ENCODE data around the gene ELOVL6.
"Not testable (repeated sequence)": the region's sequence is repeated elsewhere in the genome, so short reads cannot be mapped to it uniquely, and the experiment has no call there.

The ELOVL6 gene

DNA sequence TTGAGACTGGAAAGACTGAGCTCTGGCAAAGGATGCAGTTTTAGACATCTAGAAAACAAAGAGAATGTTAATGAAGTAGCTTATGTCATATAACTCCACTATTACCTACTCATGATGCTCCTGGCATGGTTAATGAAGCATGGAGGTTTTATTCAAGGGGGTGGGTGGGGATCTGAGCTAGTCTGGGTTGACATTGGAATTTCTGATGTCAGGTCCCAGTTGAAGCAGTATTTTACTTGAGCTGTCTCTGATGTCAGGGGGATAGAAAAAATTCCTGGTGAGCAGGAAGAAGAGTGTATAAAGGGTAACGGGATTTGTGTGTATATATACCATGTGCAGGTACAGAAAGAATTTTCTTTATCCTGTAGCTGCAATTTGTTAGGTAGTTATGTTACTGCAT, 102.0 kb downstream of the ELOVL6 start:
- no peaks in the 10 kb centered on the region for H3K9me3 ChIP-seq (ENCODE audit: control insufficient read depth in 1 of 2, low read length in 2 of 2)
- H3K27ac ChIP-seq (ENCODE audit: low read length) = no peak overlapping the region
- no peak overlapping the region for H3K4me3 ChIP-seq (ENCODE audit: low read depth in 1 of 2, low read length in 2 of 2)
- no peaks in the 10 kb centered on the region for H3K27me3 ChIP-seq (ENCODE audit: low read depth, low read length)
- no peaks in the 10 kb centered on the region for H3K36me3 ChIP-seq (ENCODE audit: control insufficient read depth in 1 of 2, insufficient read depth in 2 of 2, low read length in 2 of 2)
- H3K4me1 ChIP-seq (ENCODE audit: control insufficient read depth in 1 of 2, insufficient read depth in 2 of 2, low read length in 2 of 2) = no peaks in the 10 kb centered on the region

DNA sequence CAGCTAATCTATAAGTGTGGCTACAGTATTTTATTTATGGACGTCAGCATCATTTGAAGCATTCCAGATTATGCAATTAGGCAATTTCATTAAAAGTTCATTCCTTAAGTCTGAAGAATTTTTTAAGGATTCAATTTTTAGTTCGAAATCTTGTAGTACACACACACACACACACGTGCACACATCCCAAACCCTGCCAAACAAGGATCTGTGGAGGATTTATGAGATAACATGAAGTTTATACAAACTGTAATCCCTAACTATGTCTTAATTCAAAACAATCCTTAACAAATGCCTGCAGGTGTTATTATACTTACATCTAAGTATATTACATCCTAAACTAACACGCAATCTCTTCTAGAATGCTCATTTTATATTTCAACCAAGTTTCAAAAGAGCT, 105.8 kb downstream of the ELOVL6 start:
- H3K4me3 ChIP-seq (ENCODE audit: low read depth in 1 of 2, low read length in 2 of 2) = no peak overlapping the region
- H3K4me1 ChIP-seq (ENCODE audit: control insufficient read depth in 1 of 2, insufficient read depth in 2 of 2, low read length in 2 of 2) = peaks cover 0 to under 1% of the 10 kb centered on the region in 2 donors
- H3K9me3 ChIP-seq (ENCODE audit: control insufficient read depth in 1 of 2, low read length in 2 of 2) = no peaks in the 10 kb centered on the region
- no peaks in the 10 kb centered on the region for H3K36me3 ChIP-seq (ENCODE audit: control insufficient read depth in 1 of 2, insufficient read depth in 2 of 2, low read length in 2 of 2)
- H3K27me3 ChIP-seq (ENCODE audit: low read depth, low read length) = no peaks in the 10 kb centered on the region
- no peak overlapping the region for H3K27ac ChIP-seq (ENCODE audit: low read length)

DNA sequence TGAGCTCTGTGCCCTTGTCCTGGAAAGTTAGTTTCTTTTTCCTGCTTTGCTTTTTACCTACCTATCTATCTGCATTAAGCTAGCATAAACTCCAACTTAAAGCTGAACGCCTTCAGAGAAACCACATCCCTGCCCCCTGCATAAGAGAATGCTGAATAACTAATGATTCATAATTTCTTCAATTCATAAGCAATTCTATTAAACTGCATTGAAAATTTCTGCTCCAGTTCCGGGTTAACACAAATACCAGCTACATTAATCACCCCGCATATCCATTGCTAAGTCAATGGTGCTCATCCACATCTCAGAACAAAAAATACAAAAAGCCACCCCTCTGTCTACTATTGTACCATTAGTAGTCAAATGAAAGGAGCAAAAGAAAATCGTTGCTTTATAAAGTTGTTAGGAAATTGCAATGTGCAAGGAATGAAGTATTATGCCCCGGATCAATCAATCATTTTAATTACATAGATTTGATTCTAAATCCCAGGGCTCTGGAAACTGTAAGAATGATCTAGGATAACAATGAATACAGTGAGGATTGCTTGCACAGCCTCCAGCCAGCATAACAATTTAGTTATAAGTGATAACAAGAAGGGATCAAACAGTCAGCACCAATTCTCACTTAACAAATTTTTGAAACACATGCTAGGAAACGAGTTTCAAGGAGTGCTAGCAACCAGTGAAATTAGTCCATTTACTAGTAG, 106.8 kb downstream of the ELOVL6 start:
- Histone ChIP-seq H3K27ac (ENCODE audit: low read length) (no peak overlapping the region), H3K4me1 (ENCODE audit: control insufficient read depth in 1 of 2, insufficient read depth in 2 of 2, low read length in 2 of 2) (peaks cover 0 to 4% of the 10 kb centered on the region in 2 donors), H3K4me3 (ENCODE audit: low read depth in 1 of 2, low read length in 2 of 2) (no peak overlapping the region), H3K36me3 (ENCODE audit: control insufficient read depth in 1 of 2, insufficient read depth in 2 of 2, low read length in 2 of 2) (no peaks in the 10 kb centered on the region), H3K27me3 (ENCODE audit: low read depth, low read length) (no peaks in the 10 kb centered on the region), H3K9me3 (ENCODE audit: control insufficient read depth in 1 of 2, low read length in 2 of 2) (no peaks in the 10 kb centered on the region)

DNA sequence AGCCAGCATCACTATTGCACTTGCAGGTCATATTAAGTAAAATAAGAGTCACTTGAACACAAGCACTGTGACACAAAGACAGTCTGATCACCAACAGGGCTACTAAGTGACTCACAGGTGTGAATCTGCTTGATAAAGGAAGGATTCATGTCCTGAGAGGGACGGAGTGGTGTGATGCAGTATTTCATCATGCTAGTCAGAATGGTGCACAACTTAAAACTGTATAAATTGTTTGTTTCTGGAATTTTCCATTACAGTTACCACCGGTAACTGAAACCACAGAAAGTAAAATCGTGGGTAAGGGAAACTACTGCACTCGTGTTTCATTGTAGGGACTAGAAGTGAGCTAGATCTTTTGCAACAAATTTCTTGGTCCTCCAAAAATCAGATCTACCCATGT, 109.7 kb downstream of the ELOVL6 start:
- Histone ChIP-seq H3K4me3 (ENCODE audit: low read depth in 1 of 2, low read length in 2 of 2) (no peak overlapping the region), H3K9me3 (ENCODE audit: control insufficient read depth in 1 of 2, low read length in 2 of 2) (no peaks in the 10 kb centered on the region), H3K27ac (ENCODE audit: low read length) (no peak overlapping the region), H3K36me3 (ENCODE audit: control insufficient read depth in 1 of 2, insufficient read depth in 2 of 2, low read length in 2 of 2) (no peaks in the 10 kb centered on the region), H3K27me3 (ENCODE audit: low read depth, low read length) (no peaks in the 10 kb centered on the region), H3K4me1 (ENCODE audit: control insufficient read depth in 1 of 2, insufficient read depth in 2 of 2, low read length in 2 of 2) (peaks cover 0 to 4% of the 10 kb centered on the region in 2 donors)

DNA sequence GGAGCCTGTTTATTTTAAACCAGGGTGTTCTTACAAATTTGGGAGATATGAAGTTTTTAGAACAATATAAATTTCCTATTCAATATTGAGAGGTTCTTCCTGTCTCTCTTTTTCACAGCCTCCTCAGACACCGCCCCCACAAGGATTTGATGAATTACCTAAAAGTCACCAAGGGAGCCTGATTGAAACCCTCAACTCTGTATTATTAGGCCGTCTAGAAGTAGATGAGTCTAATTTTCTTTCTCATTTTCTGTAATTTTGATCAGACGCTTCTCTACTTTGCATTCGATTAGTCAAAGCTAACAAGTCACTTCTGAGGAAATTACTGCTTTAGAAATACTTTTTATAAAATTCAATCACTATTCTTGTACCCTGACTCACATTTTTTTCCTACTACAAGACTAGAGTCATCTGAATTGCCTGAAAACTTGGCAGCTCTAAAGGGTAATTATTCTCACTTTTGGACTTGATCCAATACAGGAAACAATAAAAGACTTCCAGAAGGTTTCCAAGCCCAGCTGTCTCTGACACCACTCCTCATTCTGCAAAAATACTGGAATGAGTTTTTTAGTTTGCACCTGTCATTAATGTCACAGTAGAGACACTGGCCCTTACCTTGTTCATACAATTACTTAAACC, 111.2 kb downstream of the ELOVL6 start:
- no peaks in the 10 kb centered on the region for H3K27me3 ChIP-seq (ENCODE audit: low read depth, low read length)
- H3K36me3 ChIP-seq (ENCODE audit: control insufficient read depth in 1 of 2, insufficient read depth in 2 of 2, low read length in 2 of 2) = no peaks in the 10 kb centered on the region

DNA sequence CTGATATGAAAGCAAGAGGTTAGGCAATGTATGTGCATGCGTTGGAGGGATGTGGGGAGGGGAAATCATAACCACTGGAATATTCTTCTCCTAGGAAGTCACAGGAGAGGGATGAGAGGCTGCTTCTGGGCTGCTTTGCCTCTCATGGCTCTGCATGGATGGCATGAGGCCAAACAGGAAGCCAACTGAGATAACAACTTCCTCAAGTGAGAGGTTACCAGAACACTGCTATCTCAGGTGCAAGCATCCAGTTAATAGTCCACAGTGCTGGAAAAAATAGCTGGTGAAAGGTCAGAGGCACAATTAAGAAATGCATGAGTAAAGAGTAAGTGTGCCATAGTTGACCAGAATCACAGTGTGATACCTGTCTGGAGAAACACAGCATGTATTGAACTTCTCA, 113.3 kb downstream of the ELOVL6 start:
- H3K4me3 ChIP-seq (ENCODE audit: low read depth in 1 of 2, low read length in 2 of 2) = no peak overlapping the region
- no peaks in the 10 kb centered on the region for H3K36me3 ChIP-seq (ENCODE audit: control insufficient read depth in 1 of 2, insufficient read depth in 2 of 2, low read length in 2 of 2)
- peaks cover 0 to 4% of the 10 kb centered on the region in 2 donors for H3K4me1 ChIP-seq (ENCODE audit: control insufficient read depth in 1 of 2, insufficient read depth in 2 of 2, low read length in 2 of 2)
- H3K27me3 ChIP-seq (ENCODE audit: low read depth, low read length) = no peaks in the 10 kb centered on the region
- H3K9me3 ChIP-seq (ENCODE audit: control insufficient read depth in 1 of 2, low read length in 2 of 2) = no peaks in the 10 kb centered on the region
- no peak overlapping the region for H3K27ac ChIP-seq (ENCODE audit: low read length)

More for the DNA sequence above, 111.2 kb downstream of the ELOVL6 start:
- peaks cover 0 to 4% of the 10 kb centered on the region in 2 donors for H3K4me1 ChIP-seq (ENCODE audit: control insufficient read depth in 1 of 2, insufficient read depth in 2 of 2, low read length in 2 of 2)
- H3K4me3 ChIP-seq (ENCODE audit: low read depth in 1 of 2, low read length in 2 of 2) = no peak overlapping the region
- no peak overlapping the region for H3K27ac ChIP-seq (ENCODE audit: low read length)
- no peaks in the 10 kb centered on the region for H3K9me3 ChIP-seq (ENCODE audit: control insufficient read depth in 1 of 2, low read length in 2 of 2)

DNA sequence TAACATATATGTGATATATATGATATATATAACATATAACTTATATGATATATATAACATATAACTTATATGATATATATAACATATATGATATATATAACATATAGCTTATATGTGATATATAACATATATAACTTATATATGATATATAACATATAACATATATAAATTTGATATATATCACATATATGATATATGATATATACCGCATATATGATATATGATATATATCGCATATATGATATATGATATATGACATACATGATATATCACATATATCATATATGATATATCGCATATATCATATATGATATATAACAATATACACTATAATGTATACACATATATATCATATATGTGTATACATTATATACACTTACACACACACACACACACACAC, 114.3 kb downstream of the ELOVL6 start:
- no peak overlapping the region for H3K27ac ChIP-seq (ENCODE audit: low read length)

DNA sequence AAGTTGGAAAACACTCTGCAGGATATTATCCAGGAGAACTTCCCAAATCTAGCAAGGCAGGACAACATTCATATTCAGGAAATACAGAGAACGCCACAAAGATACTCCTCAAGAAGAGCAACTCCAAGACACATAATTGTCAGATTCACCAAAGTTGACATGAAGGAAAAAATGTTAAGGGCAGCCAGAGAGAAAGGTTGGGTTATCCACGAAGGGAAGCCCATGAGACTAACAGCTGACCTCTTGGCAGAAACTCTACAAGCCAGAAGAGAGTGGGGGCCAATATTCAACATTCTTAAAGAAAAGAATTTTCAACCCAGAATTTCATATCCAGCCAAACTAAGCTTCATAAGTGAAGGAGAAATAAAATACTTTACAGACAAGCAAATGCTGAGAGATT, 120.3 kb downstream of the ELOVL6 start:
- H3K4me3 ChIP-seq (ENCODE audit: low read depth in 1 of 2, low read length in 2 of 2); H3K27me3 ChIP-seq (ENCODE audit: low read depth, low read length): not testable (repeated sequence)

More for the DNA sequence above, 114.3 kb downstream of the ELOVL6 start:
- H3K9me3 ChIP-seq (ENCODE audit: control insufficient read depth in 1 of 2, low read length in 2 of 2) = no peaks in the 10 kb centered on the region
- no peaks in the 10 kb centered on the region for H3K27me3 ChIP-seq (ENCODE audit: low read depth, low read length)
- H3K4me3 ChIP-seq (ENCODE audit: low read depth in 1 of 2, low read length in 2 of 2) = no peak overlapping the region
- H3K4me1 ChIP-seq (ENCODE audit: control insufficient read depth in 1 of 2, insufficient read depth in 2 of 2, low read length in 2 of 2) = peaks cover 0 to 4% of the 10 kb centered on the region in 2 donors
- no peaks in the 10 kb centered on the region for H3K36me3 ChIP-seq (ENCODE audit: control insufficient read depth in 1 of 2, insufficient read depth in 2 of 2, low read length in 2 of 2)

DNA sequence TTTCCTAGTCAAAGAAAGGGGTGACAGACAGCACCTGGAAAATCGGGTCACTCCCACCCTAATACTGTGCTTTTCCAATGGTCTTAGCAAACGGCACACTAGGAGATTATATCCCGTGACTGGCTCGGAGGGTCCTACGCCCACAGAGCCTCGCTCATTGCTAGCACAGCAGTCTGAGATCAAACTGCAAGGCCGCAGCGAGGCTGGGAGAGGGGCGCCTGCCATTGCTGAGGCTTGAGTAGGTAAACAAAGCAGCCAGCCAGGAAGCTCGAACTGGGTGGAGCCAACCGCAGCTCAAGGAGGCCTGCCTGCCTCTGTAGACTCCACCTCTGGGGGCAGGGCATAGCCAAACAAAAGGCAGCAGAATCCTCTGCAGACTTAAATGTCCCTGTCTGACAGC, 121.6 kb downstream of the ELOVL6 start:
- not testable (repeated sequence) for H3K27ac ChIP-seq (ENCODE audit: low read length); H3K36me3 ChIP-seq (ENCODE audit: control insufficient read depth in 1 of 2, insufficient read depth in 2 of 2, low read length in 2 of 2); H3K27me3 ChIP-seq (ENCODE audit: low read depth, low read length); H3K9me3 ChIP-seq (ENCODE audit: control insufficient read depth in 1 of 2, low read length in 2 of 2); H3K4me3 ChIP-seq (ENCODE audit: low read depth in 1 of 2, low read length in 2 of 2); H3K4me1 ChIP-seq (ENCODE audit: control insufficient read depth in 1 of 2, insufficient read depth in 2 of 2, low read length in 2 of 2)

More for the DNA sequence above, 120.3 kb downstream of the ELOVL6 start:
- H3K4me1 ChIP-seq (ENCODE audit: control insufficient read depth in 1 of 2, insufficient read depth in 2 of 2, low read length in 2 of 2); H3K9me3 ChIP-seq (ENCODE audit: control insufficient read depth in 1 of 2, low read length in 2 of 2); H3K27ac ChIP-seq (ENCODE audit: low read length); H3K36me3 ChIP-seq (ENCODE audit: control insufficient read depth in 1 of 2, insufficient read depth in 2 of 2, low read length in 2 of 2): not testable (repeated sequence)

DNA sequence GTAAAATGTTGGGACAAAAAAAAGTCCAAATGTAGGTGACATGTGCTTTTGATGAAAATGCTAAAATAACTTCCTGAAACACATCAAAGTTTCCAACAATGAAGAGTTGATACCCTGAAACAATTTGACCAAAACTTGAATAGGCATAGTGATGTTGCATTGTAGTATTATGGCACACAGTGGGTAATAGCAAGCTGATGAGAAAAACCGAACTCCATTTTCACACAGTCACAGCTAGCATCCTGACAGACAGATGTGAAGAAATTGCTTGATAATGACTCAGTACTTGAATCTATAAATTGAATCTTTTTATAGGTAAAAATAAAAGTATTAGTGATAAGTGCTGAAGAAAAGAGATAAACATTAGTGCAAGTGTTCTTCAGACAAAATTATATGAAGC, 122.5 kb downstream of the ELOVL6 start:
- Histone ChIP-seq H3K9me3 (ENCODE audit: control insufficient read depth in 1 of 2, low read length in 2 of 2) (no peaks in the 10 kb centered on the region), H3K4me1 (ENCODE audit: control insufficient read depth in 1 of 2, insufficient read depth in 2 of 2, low read length in 2 of 2) (no peaks in the 10 kb centered on the region), H3K27me3 (ENCODE audit: low read depth, low read length) (no peaks in the 10 kb centered on the region), H3K4me3 (ENCODE audit: low read depth in 1 of 2, low read length in 2 of 2) (no peak overlapping the region), H3K36me3 (ENCODE audit: control insufficient read depth in 1 of 2, insufficient read depth in 2 of 2, low read length in 2 of 2) (no peaks in the 10 kb centered on the region), H3K27ac (ENCODE audit: low read length) (no peak overlapping the region)

DNA sequence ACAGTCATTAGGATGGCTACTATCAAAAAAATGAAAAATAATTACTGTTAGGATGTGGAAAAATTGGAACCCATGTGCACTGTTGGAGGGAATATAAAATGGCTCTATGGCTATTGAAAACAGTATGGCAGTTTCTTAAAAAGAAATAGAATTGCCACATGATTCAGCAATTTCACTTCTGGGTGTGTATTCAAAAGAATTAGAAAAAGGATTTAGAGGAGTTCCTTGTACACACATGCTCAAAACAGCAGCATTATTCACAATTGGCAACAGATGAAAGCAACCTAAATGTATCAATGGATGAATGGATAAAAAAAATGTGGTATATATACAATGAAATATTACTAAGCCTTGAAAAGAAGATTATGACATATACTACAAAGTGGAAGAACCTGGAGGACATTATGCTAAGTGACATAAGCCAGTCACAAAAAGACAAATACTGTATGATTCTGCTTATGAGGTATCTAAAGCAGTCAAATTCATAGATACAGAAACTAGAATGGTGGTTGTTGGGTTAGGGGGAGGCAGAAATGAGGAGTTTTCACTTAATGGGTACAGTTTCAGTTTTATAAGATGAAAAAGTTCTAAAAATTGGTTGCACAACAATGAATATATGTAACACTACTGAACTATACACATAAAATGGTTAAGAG, 123.2 kb downstream of the ELOVL6 start:
- H3K36me3 ChIP-seq (ENCODE audit: control insufficient read depth in 1 of 2, insufficient read depth in 2 of 2, low read length in 2 of 2) = no peaks in the 10 kb centered on the region
- no peaks in the 10 kb centered on the region for H3K9me3 ChIP-seq (ENCODE audit: control insufficient read depth in 1 of 2, low read length in 2 of 2)
- no peaks in the 10 kb centered on the region for H3K27me3 ChIP-seq (ENCODE audit: low read depth, low read length)
- no peak overlapping the region for H3K4me3 ChIP-seq (ENCODE audit: low read depth in 1 of 2, low read length in 2 of 2)
- H3K4me1 ChIP-seq (ENCODE audit: control insufficient read depth in 1 of 2, insufficient read depth in 2 of 2, low read length in 2 of 2) = no peaks in the 10 kb centered on the region
- H3K27ac ChIP-seq (ENCODE audit: low read length) = no peak overlapping the region
